Activated naive CD8-positive, alpha-beta T cell (primary cell): ENCODE data around the gene NLRC5.

Source experiments
- H3K27ac Mint-ChIP-seq: one replicate; pipeline ENCODE4 v1.8.0; 2021; ENCODE audit warnings: mixed read lengths
- H3K27me3 Mint-ChIP-seq: one replicate; pipeline ENCODE4 v1.8.0; 2021; ENCODE audit warnings: mixed read lengths
- H3K36me3 Mint-ChIP-seq: one replicate; pipeline ENCODE4 v1.8.0; 2021; ENCODE audit warnings: mixed read lengths
- H3K4me1 Mint-ChIP-seq: one replicate; pipeline ENCODE4 v1.8.0; 2021; ENCODE audit warnings: low read depth, mixed read lengths
- H3K4me3 Mint-ChIP-seq: one replicate; pipeline ENCODE4 v1.8.0; 2021; ENCODE audit warnings: mild to moderate bottlenecking, mixed read lengths
- H3K9me3 Mint-ChIP-seq: one replicate; pipeline ENCODE4 v1.8.0; 2021; ENCODE audit warnings: low read depth, mixed read lengths

The NLRC5 gene

GRCh38 chr16:56988948-56989945 lies at the start of gene NLRC5:
TSS of gene NLRC5 (plus strand) at chr16:56989557. CDS start at chr16:57020713, 31,156 bp downstream.
- Mint-ChIP-seq H3K4me1 (peaks cover 63% of the 10 kb centered on the region), H3K9me3 (no peaks in the 10 kb centered on the region), H3K27ac (peak within 1 kb of the TSS; percentile 100), H3K4me3 (peak within 1 kb of the TSS; percentile 96), H3K27me3 (no peaks in the 10 kb centered on the region), H3K36me3 (peaks cover 50% of the 10 kb centered on the region)

GRCh38 chr16:56939801-56940200 lies 49.6 kb upstream of the NLRC5 start:
- Mint-ChIP-seq H3K27me3 (no peaks in the 10 kb centered on the region), H3K9me3 (no peaks in the 10 kb centered on the region), H3K27ac (peak overlapping the region; percentile 100), H3K4me1 (peaks cover 82% of the 10 kb centered on the region), H3K4me3 (peak overlapping the region; percentile 91), H3K36me3 (peaks cover 24% of the 10 kb centered on the region)

DNA sequence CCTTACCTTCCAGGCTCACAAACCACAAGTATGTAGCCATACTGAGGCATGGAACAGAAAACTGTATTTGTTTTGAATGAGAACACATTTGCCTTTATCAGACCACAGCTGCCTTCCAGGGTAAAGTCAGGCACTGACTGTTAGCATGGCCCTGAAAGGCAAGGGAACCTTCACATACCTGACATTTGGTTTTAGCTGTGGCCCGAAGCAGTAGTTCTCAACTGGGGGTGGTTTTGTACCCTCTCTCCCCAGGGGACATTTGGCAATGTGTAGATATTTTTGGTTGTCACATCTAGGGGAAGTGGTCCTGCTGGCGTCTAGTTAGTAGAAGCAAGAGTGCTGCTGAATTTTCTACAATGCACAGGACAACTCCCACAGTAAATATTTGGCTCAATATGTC lies 48.3 kb upstream of the NLRC5 start:
- no peaks in the 10 kb centered on the region for H3K9me3 Mint-ChIP-seq
- peak overlapping the region; percentile 17 for H3K4me3 Mint-ChIP-seq
- peak overlapping the region; percentile 100 for H3K27ac Mint-ChIP-seq
- H3K27me3 Mint-ChIP-seq, result no peaks in the 10 kb centered on the region
- H3K4me1 Mint-ChIP-seq, result peaks cover 80% of the 10 kb centered on the region
- H3K36me3 Mint-ChIP-seq, result peaks cover 23% of the 10 kb centered on the region

DNA sequence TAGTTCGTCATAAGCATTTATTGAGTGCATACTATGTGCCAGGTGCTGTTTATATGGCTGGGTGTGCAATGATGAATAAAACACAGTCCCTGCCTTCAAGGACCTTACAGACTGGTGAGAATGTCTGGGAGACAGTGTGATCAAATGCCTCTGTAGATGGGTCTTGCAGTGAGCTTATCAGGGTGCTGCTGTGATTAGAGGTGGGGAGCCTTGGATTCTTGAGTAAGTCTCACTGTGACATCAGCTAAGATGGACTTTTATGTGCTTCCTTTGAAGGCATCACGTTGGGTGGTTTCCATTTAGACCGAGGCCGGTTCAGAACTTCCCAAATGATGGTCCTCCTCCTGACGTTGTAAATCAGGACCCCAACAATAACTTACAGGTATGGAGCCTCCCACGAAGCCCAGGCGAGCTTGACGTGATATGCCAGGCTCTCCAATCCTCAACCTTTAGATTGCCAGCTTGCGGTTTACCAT lies 47.5 kb upstream of the NLRC5 start:
- Mint-ChIP-seq H3K27me3 (no peaks in the 10 kb centered on the region), H3K4me1 (peaks cover 76% of the 10 kb centered on the region), H3K27ac (peak overlapping the region; percentile 41), H3K9me3 (no peaks in the 10 kb centered on the region), H3K4me3 (no peak overlapping the region), H3K36me3 (peaks cover 24% of the 10 kb centered on the region)

DNA sequence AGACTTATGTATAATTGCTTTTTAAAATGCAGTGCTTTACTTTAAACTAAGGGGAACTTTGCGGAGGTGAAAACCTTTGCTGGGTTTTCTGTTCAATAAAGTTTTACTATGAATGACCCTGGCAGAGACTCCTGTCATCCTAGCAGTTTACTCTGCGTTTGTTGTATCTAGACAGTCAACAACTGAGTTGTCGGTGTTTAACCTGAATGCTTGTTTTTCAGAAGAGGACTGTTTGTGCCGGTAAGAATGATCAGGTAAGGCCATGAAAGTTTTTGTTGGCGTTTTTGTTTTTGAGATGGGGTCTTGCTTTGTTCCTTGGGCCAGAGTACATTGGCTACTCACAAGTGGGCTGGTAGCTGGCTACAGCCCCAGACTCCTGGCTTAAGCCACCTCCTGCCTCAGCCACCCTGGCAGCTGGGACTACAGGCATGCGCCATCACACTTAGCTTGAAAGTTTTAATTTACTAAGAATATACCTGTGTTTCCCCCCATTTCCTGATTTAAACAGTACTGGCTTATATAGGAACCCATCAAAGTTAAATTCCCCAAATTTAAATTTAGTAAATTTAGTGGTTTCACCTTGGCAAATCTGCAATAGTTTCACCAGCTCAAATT lies 45.5 kb upstream of the NLRC5 start:
- Mint-ChIP-seq H3K9me3 (no peaks in the 10 kb centered on the region), H3K27ac (peak overlapping the region; percentile 93), H3K36me3 (peaks cover 13% of the 10 kb centered on the region), H3K27me3 (no peaks in the 10 kb centered on the region), H3K4me1 (peaks cover 57% of the 10 kb centered on the region), H3K4me3 (peak overlapping the region; percentile 61)

DNA sequence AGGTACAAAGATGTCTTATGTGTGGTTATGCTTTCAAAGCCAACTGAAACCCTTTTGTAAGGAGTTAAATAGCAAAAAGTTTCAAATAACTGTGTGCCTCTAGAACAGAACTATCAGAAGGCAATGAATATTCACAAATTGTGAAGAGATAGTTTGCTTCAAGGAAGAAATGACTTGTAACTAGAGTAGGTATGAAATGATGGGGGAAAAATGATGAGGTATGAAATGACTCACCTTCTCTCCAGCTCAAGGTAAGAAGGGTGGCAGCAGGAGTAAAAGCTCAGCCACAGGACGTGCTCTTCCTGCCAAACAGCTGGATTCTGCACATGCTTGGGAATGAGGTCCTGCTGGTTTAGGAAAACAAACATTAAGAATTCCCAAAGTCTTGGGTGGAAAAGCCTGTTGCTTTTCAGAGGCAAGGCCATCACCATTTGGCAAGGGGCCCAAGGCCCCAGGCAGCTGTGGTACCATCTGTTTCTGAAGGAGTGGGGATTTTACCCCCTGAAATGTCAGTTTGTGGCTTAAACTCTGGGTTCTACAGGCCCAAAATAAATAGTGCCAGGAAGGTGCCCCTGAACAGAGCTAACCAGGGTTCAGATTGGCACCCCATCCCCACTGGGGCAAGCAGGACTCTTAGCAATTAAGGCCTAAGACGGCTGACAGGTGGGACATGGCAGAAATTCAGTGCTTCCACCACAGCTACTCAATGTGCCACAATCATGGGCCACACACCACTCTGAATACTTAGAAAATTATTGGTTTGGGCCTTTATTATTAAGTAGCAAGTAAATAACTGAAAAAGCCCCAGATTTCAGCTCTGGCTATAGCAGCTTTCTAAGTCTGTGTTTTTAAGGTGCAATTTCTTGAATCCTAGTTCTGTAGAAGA lies 44.2 kb upstream of the NLRC5 start:
- H3K4me3 Mint-ChIP-seq, result peak overlapping the region; percentile 61
- H3K27me3 Mint-ChIP-seq, result no peaks in the 10 kb centered on the region
- peaks cover 46% of the 10 kb centered on the region for H3K4me1 Mint-ChIP-seq
- peak overlapping the region; percentile 93 for H3K27ac Mint-ChIP-seq
- H3K36me3 Mint-ChIP-seq, result peaks cover 8% of the 10 kb centered on the region
- H3K9me3 Mint-ChIP-seq, result no peaks in the 10 kb centered on the region

- no peaks in the 10 kb centered on the region for H3K9me3 Mint-ChIP-seq
- peak overlapping the region; percentile 87 for H3K27ac Mint-ChIP-seq
- H3K4me1 Mint-ChIP-seq, result peaks cover 49% of the 10 kb centered on the region
- H3K27me3 Mint-ChIP-seq, result no peaks in the 10 kb centered on the region
- peaks cover 8% of the 10 kb centered on the region for H3K36me3 Mint-ChIP-seq
- H3K4me3 Mint-ChIP-seq, result no peak overlapping the region
Measured at GRCh38 chr16:56945847-56946527, 43.4 kb upstream of the NLRC5 start.

DNA sequence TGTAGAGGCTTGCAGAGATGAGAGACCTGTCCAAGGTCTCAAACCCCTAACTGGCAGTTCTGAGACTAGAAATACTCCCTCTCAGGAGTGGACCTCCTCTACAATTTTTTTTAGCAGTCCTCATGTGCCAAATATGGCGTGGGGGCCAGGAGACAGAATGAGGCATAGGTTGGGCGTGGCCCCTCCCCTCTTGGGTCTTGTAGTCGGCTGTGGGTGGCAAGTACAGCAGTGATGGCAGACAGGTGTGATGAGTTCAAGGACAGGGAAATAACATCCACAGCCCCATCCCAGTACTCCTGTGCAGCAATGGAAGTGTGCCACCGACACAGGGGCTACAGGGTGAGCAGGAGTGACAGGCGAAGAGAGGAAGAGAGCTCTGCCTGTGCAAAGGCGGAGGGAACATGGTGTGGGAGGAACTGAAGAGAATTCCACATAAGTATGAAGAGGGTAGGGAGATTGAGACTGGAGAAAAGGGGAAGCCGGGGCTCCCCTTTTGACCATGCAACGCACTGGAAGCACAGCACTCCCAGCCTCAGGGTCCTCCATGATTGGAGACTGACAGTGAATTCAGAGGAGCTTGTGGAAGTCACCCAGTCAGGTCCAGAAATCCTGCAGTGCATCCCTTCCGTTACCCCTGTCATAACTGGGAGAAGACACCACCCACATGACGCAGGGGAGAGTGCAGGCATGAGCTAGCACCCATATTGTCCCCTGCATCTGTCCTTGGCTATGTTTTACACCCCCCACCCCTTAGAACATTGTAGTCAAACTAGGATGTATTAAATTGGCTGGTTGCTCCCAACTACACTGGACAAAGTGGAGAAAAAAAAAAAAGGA lies 42.4 kb upstream of the NLRC5 start:
- peak overlapping the region; percentile 87 for H3K27ac Mint-ChIP-seq
- peaks cover 51% of the 10 kb centered on the region for H3K4me1 Mint-ChIP-seq
- H3K36me3 Mint-ChIP-seq, result peaks cover 8% of the 10 kb centered on the region
- no peak overlapping the region for H3K4me3 Mint-ChIP-seq
- H3K9me3 Mint-ChIP-seq, result no peaks in the 10 kb centered on the region
- no peaks in the 10 kb centered on the region for H3K27me3 Mint-ChIP-seq

DNA sequence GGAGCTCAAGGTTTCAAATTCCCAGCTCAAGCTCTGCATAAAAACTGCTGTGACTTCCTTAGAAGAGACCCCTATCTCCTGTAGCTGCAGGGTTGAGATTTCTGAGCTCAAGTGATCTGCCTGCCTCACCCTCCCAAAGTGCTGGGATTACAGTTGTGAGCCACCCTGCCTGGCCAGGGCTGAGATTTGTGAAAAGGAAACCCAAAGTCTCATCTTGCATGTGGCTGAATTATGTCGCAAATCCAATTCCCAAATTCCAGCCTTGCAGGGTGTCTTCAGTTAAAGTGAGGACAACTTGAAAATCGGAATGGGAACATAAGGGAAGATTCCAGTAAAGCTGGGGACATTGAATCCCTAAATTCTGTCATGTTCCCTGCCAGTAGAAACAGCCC lies 41.8 kb upstream of the NLRC5 start:
- H3K4me3 Mint-ChIP-seq, result no peak overlapping the region
- H3K9me3 Mint-ChIP-seq, result no peaks in the 10 kb centered on the region
- peaks cover 49% of the 10 kb centered on the region for H3K4me1 Mint-ChIP-seq
- H3K27ac Mint-ChIP-seq, result peak overlapping the region; percentile 66
- H3K36me3 Mint-ChIP-seq, result peaks cover 8% of the 10 kb centered on the region
- H3K27me3 Mint-ChIP-seq, result no peaks in the 10 kb centered on the region

DNA sequence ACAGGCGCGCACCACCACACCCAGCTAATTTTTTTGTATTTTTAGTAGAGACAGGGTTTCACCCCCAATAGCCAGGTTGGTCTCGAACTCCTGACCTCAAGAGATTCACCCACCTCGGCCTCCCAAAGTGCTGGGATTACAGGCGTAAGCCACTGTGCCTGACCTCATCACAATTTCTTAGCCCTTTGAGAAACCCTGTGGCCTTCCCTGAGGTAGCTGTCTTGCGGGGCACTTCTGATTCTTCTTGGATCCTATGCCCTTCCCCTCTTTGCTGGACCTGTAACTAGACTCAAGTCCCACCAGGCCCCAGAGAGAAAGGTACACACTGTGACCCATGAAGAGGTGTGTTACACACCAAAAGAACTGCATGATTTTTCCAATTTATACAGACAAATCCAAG lies 41.1 kb upstream of the NLRC5 start:
- Mint-ChIP-seq H3K9me3 (no peaks in the 10 kb centered on the region), H3K36me3 (peaks cover 8% of the 10 kb centered on the region), H3K27me3 (no peaks in the 10 kb centered on the region), H3K27ac (peak overlapping the region; percentile 64), H3K4me3 (no peak overlapping the region), H3K4me1 (peaks cover 43% of the 10 kb centered on the region)

GRCh38 chr16:56950051-56950450 lies 39.3 kb upstream of the NLRC5 start:
- H3K27ac Mint-ChIP-seq, result peak overlapping the region; percentile 10
- H3K36me3 Mint-ChIP-seq, result peaks cover 5% of the 10 kb centered on the region
- no peaks in the 10 kb centered on the region for H3K9me3 Mint-ChIP-seq
- H3K4me1 Mint-ChIP-seq, result peaks cover 26% of the 10 kb centered on the region
- no peaks in the 10 kb centered on the region for H3K27me3 Mint-ChIP-seq
- H3K4me3 Mint-ChIP-seq, result no peak overlapping the region

DNA sequence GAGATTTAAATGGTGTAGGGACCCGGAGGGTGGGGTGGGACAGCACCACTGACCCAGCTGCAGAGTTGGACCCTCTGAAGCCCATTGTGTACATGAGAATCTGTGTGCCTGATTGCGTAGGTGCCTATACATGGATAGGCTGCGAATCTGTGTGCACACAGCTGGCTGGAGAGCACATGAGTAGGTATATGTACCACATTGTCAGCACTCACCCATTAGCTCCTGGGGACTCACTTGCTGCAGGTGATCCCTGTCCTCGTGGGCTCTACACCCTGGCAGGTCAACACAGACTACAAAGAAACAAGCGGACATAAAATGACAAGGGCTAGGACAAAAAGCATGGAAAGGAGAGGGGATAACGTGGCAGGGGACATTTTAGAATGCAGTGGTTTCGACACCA lies 38.9 kb upstream of the NLRC5 start:
- no peak overlapping the region for H3K4me3 Mint-ChIP-seq
- H3K9me3 Mint-ChIP-seq, result no peaks in the 10 kb centered on the region
- peak overlapping the region; percentile 41 for H3K27ac Mint-ChIP-seq
- H3K27me3 Mint-ChIP-seq, result no peaks in the 10 kb centered on the region
- peaks cover 22% of the 10 kb centered on the region for H3K4me1 Mint-ChIP-seq
- H3K36me3 Mint-ChIP-seq, result peaks cover 5% of the 10 kb centered on the region

DNA sequence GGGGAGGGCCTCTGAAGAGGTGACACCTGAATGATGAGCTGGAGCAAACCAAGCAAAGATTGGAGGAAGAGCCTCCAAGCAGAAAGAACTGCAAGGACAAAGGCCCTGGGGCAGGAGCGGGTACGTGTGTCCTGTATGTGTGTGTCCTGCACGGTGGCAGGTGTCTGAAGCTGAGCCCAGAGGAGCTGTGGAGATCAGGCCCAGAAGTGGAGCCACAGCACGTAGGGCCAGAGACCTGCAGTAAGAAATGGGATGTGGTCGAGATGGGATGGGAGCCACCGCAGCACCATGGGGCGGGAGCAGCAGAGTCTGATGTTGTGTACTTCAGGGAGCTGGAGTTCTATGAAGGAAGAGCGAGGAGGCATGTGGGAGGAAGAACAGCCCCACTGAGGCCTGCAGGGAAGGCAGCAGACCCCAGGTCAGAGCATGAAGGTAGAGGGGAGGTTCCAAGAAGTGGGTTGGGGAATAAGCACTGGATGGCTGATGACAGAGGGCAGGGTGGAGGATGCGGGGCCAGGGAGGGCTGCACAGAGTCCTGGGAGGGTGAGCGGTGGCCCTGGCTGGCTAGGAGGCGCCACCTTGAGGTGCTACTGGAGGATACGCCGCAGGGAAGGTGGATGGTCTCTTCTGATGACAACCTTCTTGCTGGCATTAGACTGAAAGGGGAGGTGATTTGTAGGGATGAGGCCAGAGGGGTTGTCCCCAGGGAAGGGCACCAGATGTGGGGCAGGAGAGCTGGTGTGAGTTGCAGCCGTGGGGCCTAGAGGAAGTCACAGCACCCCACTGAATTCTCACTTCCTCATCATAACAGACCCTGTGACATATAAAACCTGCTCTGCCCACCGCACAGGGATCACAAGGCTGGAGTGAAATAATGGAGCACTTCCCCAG lies 38.2 kb upstream of the NLRC5 start:
- Mint-ChIP-seq H3K36me3 (peaks cover 5% of the 10 kb centered on the region), H3K27ac (peak overlapping the region; percentile 29), H3K4me1 (peaks cover 19% of the 10 kb centered on the region), H3K27me3 (no peaks in the 10 kb centered on the region), H3K9me3 (no peaks in the 10 kb centered on the region), H3K4me3 (no peak overlapping the region)
